Liver (tissue), 3 donors: Measurements from ENCODE around the gene TATDN2.

Experiments
- ATF3 ChIP-seq: IDR thresholded peaks from 2 replicates; pipeline ENCODE4 v1.6.1; 2016; ENCODE audit warnings: antibody characterized with exemption
- CTCF ChIP-seq: fragments of 150-350 bp; IDR thresholded peaks from 2 replicates; pipeline ENCODE4 v1.5.1; 2017; ENCODE audit warnings: improper control_type of control experiment, low read depth, low read length; ENCODE audit not compliant: missing input control
- EGR1 ChIP-seq, 2 donors: IDR thresholded peaks; 2 replicates each; pipeline ENCODE4 v1.6.1; 2016 to 2018; ENCODE audit warnings: antibody characterized with exemption in 2 of 2, low read depth in 2 of 2
- FOXA1 ChIP-seq: IDR thresholded peaks from 2 replicates; pipeline ENCODE4 v1.6.1; 2016; ENCODE audit warnings: antibody characterized with exemption
- GABPA ChIP-seq, 2 donors: IDR thresholded peaks in 1 of 2; conservative IDR thresholded peaks in 1 of 2; 2 replicates each; pipeline ENCODE4 v1.6.1; 2016; ENCODE audit warnings: antibody characterized with exemption in 2 of 2, mild to moderate bottlenecking in 1 of 2, moderate library complexity in 1 of 2
- HNF4G ChIP-seq: IDR thresholded peaks from 2 replicates; pipeline ENCODE4 v1.6.1; 2016; ENCODE audit warnings: antibody characterized with exemption
- JUND ChIP-seq, 2 donors: IDR thresholded peaks; 2 replicates each; pipeline ENCODE4 v1.6.1; 2016; ENCODE audit warnings: antibody characterized with exemption in 2 of 2
- MAX ChIP-seq: IDR thresholded peaks from 2 replicates; pipeline ENCODE4 v1.6.1; 2016; ENCODE audit warnings: antibody characterized with exemption
- NR2F2 ChIP-seq: IDR thresholded peaks from 2 replicates; pipeline ENCODE4 v1.6.1; 2016; ENCODE audit warnings: antibody characterized with exemption
- RAD21 ChIP-seq, 2 donors: IDR thresholded peaks; 2 replicates each; pipeline ENCODE4 v1.6.1; 2016; ENCODE audit warnings: antibody characterized with exemption in 2 of 2, mild to moderate bottlenecking in 2 of 2
- REST ChIP-seq: IDR thresholded peaks from 2 replicates; pipeline ENCODE4 v1.6.1; 2016; ENCODE audit warnings: antibody characterized with exemption, mild to moderate bottlenecking
- RXRA ChIP-seq, 2 donors: IDR thresholded peaks; 2 replicates each; pipeline ENCODE4 v1.6.1; 2017 to 2018; ENCODE audit warnings: antibody characterized with exemption in 2 of 2, mild to moderate bottlenecking in 1 of 2
- SP1 ChIP-seq: IDR thresholded peaks from 2 replicates; pipeline ENCODE4 v1.6.1; 2018; ENCODE audit warnings: antibody characterized with exemption, mild to moderate bottlenecking
- YY1 ChIP-seq: IDR thresholded peaks from 2 replicates; pipeline ENCODE4 v1.6.1; 2016; ENCODE audit warnings: antibody characterized with exemption, mild to moderate bottlenecking
- donor health status: healthy.
- donor health status: healthy.

- TF ChIP-seq CTCF (no peak), SP1 (no peak), RXRA (IDR thresholded peaks at IDR 0.05) (no peak), REST (no peak), JUND (IDR thresholded peaks at IDR 0.05) (no peak), GABPA (IDR thresholded peaks at IDR 0.05 in 1 of 2, conservative IDR thresholded peaks at IDR 0.05 in 1 of 2) (no peak), NR2F2 (no peak), RAD21 (IDR thresholded peaks at IDR 0.05) (no peak), YY1 (no peak), MAX (no peak), FOXA1 (no peak), ATF3 (no peak), HNF4G (no peak), EGR1 (IDR thresholded peaks at IDR 0.05; ENCODE audit: low read depth in 2 of 2) (no peak)
Measured at GRCh38 chr3:10278501-10278900, 30.2 kb downstream of the TATDN2 start.
